NK-92 (cell line): ENCODE results near the gene PEX11G.

Source experiments
- DNase-seq: peaks from one replicate; lab custom pipeline; 2025; ENCODE audit not compliant: unreplicated experiment; lab: John Stamatoyannopoulos, UW

PEX11G gene

DNA sequence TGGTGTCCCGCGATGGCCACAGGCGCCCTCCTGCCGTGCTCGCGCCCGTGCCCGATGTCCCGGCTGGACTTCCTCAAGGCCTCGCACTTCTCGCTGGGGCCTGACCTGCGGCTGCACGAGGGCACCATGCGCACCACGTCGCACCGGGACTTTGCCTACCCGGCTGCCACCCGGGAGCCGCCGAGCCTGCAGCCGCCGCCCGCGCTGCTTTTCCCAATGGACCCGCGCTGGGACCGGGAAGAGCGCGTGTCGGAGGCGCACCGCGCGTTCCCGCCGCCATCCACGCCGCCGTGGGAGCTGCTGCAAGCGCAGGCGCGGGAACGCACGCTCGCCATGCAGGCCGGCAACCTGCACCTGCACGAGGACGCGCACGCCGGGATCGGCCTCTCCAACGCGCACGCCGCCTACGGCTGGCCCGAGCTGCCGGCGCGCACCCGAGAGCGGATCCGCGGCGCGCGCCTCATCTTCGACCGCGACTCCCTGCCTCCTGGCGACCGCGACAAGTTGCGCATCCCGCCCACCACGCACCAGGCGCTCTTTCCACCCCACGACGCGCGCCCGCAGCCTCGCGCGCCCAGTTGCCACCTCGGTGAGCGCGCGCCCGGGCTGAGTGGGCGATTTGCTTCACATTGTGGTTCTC is 12.1 kb upstream of the PEX11G start:
- no peak for DNase-seq

DNA sequence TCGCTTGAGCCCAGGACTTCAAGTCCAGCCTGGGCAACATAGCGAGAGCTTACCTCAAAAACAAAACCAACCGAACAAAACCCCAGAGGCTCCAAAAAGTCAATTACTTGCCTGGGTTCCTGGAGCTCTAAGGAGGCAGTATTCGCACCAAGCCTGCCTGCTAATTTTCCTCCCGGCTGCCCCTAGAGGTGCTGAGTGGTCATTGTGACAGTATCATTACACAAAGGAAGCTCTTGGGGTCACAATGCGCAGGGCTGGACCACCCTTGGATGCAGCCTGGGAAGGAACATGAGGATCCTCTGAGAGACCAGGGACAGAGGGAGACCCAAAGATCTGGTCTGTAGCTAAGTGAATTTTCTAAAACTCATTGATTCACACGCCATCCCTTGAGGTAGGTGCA is 8.5 kb upstream of the PEX11G start:
- DNase-seq: no peak

DNA sequence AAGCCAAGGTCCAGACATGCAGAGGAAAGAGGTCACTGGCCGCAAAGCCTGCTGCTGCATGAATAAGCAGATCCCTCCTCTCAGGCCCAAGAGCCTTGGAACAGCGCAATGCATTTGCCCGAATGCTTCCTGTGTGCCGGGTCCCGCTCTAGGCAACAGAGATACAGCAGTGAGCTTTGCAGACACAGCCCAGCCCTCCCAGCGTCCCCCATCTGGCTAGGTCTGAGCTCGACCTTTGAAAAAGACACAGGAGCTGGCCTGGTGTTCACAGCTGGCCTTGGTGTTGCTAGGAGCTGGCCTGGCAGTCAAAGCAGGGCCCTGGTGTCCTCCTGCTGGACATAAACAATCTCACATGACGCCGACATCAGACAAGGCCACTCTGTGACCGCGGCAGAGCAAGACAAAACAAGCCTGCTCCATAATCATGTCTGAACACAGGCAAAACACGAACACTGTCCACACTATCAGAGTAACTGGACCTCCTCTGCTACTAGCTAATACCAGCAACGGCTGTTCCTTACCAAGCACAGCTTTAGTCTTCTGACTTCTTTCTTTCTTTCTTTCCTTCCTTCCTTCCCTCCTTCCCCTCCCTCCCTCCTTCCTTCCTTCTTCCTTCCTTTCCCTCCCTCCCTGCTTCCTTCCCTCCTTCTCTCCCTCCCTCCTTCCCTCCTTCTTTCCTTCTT is 5.7 kb upstream of the PEX11G start:
- no peak for DNase-seq

DNA sequence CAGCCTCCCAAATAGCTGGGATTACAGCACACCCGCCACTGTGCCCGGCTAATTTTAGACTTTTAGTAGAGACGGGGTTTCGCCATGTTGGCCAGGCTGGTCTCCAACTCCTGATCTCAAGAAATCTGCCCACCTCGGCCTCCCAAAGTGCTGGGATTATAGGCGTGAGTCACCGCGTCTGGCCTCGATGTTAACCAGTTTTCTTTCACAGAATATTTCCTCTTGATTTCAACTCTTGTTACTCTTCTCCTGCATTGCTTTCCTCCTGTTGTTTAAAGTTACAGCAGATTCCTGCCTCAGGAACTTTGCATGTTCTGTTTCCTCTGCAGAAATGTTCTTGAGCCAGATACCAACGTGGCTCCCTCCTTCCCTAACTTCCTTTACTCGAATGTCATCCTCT is 3.7 kb upstream of the PEX11G start:
- no peak for DNase-seq

DNA sequence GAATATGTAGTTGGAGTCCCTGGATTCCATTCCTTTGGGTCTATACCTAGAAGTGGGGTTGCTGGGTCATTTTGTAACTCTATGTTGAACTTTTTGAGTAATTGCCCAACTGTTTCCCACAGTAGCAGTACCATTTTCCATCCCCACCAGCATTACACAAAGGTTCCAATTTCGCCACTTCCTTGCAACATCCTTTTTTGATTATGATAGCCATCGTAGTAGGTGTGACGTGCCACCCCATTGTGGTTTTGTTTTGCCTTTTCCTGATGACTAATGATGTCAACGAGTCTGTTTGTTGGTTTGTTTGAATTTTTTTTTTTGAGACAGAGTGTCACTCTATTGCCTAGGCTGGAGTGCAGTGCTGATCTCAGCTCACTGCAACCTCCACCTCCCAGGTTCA is 3.3 kb upstream of the PEX11G start:
- no peak for DNase-seq

DNA sequence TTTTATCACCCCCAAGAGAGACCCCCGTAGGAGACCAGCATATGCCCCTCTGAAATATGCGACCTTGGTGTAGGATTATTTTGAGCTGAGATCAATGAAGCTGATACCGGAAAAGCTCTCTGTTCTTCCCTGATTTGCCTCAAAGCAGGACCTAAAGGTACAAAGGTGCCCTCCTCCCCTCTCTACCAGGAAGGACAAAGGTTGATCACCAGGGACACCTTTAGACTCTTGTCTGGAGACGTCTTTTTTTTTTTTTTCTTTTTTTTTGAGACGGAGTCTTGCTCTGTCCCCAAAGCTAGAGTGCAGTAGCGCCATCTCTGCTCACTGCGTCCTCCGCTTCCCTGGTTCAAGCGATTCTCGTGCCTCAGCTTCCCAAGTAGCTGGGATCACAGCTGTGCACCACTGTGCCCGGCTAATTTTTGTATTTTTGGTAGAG is 792 bp upstream of the PEX11G start:
- DNase-seq: no peak

DNA sequence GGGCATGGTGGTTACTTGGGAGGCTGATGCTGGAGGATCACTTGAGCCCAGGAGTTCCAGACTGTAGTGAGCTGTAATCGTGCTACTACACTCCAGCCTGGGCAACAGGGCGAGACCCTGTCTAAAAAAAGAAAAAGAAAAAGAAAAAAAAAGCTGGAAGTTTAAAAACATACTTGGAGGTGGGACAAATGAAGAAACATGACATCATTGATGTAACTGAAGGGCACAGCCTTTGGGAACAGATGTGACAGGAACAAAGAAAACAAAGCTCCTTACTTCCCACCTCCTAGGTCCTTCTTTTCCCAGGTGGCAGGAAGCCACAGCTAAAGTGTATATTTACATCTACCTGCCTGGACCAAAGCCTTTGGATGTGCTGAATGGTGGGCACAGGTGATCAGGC is 1.9 kb downstream of the PEX11G start:
- DNase-seq: no peak

DNA sequence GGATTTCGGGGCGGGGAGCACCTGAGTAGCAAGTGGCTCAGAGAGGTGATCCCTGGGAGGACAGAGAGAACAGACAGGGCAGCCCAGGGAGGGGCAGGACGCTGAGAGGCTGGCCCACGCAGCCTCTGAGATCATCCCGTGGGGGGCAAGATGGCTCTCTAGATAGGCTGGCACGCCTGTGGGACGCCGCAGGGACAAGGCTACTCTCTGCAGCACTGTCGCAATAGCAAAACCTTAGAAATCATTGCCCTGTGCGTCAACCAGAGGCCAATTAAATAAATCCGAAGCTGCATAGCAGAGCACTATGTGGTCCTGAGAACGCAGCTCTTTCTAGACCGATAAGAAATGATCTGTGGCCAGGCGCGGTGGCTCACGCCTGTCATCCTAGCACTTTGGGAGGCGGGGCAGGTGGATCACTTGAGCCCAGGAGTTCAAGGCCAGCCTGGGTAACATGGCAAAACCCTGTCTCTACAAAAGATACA is 5.1 kb downstream of the PEX11G start:
- no peak for DNase-seq

DNA sequence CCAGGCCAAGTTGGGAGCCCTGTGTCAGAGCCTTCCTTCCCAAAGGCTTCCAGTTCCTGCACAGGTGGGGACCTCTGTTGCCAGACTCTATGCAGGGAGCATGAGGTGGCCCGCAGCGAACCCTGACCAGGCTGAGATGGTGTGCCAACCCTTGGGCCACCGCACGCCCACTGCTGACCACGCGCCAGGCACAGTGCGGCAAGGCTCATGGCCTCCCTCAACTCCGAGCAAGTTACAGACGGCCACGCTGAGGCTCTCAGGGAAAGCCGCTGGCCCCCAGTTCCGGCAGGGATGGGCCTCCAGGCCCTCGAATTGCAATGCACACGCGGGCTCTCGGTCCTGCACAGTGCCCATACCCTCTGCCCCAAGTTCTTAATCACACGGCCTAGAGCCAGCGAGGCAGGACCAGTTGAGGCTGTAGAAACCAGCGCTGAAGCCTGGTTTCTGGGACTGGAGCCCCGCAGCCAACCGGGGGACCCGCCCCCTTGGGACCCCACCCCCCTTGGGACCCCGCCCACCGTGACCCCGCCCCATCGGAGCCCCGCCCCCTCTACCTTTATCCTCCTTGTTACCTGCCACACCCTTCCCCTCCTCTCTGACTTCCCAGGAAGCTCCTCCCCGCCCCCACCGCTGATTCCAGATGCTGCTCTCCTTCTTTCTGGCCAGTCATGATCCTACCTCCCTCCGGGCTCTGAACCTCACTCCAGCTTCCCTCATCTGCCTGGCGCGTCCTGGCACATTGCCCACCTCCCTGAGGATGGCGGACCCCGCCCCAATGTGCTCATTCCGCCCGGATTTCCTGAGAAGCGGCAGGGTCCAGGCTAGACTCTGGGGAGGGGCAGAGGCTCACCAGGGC is 6.0 kb downstream of the PEX11G start:
- DNase-seq: no peak

DNA sequence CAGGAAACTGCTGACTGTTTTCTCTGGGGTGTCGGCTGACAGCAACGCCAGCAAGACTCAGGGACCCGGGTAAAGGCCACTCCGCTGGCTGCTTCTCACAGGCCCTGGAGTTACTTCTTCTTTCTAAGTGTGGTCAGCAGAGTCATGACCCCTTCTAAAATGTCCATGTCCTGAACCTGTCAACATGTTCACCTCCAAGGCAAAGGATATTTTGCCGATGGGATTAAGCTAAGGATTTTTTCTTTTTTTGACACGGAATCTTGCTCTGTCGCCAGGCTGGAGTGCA is 7.9 kb downstream of the PEX11G start:
- DNase-seq: no peak

DNA sequence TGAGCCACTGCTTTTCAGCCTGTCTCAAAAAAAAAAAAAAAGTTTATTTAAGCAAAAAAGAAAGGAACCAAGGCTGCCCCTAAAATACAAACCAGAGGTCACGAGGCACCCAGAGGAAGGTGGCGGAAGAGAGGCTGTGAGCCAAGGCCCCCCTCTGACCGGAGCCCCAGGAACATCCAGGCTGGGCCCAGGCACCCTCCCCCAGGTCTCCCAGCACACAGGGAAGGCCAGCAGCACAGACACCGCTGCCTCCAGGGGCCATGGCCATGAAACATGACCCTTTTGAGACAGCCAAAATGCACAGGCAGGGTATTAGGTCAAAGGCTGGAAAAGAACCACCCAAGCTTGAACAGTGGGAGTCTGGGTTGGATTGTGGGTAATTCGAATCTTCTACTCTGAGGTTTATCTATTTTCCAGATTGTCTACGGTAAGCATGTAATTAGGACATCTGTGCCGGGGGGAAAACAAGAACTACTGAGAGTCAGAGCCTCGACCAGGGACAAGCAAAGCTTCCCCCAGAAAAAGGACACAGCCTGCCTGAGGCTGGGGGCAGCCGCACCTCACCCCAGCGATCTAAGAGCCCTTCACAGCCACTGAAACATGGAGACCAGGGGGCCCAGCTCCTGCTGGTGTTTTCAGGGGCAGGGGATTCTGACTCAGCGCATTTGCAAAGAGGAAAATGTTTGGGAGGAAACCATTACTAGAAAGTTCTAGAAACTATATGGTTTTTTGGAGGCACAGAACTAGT is 8.4 kb downstream of the PEX11G start:
- no peak for DNase-seq

DNA sequence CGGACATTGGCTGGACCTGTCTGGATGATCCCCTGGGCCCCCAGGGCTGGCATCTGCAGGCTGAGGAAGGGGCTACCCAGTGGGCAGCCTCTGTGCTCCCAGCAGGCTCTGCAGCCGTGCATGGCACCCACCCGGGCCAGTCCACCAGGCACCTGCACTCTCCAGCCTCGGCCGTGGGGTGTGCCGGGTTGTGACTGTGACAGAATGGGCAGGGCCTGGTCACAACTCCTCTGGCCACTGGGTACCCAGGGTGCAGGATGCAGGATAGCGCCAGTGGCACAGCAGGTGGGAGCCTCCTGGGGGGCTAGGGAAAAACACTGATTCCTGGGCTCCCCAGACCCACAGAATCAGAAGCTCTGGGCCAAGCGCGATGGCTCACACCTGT is 10.0 kb downstream of the PEX11G start:
- no peak for DNase-seq

DNA sequence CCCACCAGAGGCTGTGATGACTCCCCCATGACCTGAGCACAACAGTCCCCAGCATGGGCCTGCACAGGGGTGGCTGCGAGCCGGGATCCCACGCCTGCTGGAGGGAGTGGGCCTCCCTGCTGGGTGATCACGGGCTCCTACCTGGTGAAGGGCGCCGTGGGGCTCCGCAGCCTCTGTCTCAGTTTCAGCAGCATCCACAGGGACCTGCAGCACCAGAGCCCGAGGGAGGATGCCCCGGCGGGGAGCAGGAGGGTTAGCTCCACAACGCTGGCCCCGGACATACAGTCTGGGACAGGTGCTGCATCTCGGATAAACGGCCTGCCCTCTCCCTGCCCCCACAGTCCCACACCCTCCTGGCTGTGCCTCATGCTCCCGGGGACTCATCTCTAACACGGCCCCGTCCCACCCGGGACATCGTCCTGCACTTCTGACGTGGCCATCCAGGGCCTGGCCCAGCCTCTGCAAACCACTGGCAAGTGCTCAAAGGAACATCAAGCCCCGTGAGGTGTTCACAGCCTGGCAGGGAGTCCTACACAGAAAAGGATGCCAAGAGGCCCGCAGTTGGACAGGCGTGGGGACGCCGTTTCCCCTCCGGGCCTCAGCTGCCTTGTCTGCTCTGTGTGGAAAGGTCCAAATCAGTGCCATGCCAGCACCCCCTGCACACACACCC is 10.5 kb downstream of the PEX11G start:
- DNase-seq: no peak

DNA sequence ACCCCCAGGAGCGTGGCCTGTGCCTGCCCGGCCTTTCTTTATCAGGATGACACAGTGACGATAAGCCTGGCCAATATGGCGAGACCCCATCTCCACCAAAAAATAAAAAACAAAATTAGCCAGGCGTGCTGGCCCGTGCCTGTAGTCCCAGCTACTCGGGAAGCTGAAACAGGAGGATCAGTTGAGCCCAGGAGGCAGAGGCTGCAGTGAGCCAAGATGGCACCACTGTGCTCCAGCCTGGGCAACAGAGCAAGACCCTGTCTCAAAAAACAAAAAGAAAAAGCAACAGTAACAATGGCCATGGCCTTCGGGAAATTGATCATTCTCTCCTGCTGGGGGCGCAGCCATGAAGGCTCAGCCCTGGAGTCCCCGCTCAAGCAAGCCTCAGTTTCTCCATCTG is 11.1 kb downstream of the PEX11G start:
- no peak for DNase-seq

DNA sequence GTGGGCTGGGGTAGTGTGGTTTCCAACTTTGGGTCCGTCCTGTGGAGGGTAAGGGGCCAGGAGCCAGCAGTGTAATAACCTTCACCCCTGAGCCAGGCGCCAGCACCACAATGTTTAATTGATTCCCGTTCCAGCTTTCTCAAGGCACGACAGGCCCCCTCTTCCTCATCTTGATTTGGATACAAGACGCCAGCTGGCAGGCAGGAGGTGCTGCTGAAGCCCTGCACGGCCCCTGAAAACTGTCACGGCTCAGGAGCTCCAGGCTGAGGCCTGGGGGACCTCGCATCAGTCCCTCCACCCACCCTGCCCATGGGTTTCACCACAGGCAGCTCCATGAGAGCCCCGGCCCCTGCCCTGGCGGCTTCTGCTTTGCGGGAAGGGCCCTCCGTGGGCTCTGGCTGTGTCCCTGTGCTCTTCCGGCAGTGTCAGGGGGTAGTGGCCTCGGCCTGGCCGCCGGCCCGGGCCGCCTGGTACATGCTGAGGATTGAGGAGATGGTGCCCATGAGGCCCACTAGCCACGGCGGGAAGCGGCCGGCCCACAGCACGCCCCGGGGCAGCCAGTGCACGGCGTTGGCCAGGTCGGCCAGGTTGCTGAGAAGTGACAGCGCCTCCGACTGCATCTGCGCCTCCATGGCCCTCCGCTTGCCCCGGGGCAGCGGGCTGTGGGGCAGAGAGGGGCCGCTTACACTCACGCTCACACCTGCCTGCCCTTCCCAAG is 11.9 kb downstream of the PEX11G start:
- no peak for DNase-seq

DNA sequence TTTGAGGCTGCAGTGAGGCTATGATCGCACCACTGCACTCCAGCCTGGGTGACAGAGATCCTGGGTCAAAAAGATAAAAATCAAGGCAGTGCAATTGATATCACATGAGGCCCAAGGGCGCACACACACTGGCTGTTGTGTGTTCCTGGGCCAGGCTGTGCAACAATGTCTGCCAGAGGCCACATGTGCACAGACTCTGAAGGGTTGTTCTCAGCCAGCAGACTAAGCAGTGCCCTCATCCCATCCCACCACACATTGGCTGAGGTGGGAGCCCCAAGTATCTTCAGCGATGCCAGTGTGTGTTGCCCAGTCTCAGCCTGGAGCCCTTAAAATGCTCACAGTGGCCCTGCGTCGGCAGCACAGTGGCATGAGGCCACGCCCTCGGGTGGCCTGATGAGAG is 12.6 kb downstream of the PEX11G start:
- no peak for DNase-seq

DNA sequence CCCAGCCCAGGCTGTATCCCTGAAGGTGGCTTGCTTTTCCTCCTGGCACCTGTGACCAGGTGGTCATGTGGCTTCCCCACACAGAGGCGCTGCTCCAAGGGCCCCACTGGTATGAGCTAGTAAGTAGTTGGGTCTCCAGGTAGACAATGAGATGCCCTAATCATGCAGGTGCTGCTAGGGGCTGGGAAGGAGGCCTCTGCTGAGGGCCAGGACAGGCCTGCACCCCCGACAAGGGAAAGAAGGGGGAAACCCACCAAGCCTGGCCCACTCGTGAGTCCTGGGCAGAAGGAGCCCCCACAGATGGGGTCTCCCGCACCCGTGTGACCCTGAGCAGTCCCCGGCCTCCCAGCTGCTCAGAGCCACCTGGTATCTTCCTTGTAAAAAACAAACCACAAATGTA is 13.2 kb downstream of the PEX11G start:
- no peak for DNase-seq

DNA sequence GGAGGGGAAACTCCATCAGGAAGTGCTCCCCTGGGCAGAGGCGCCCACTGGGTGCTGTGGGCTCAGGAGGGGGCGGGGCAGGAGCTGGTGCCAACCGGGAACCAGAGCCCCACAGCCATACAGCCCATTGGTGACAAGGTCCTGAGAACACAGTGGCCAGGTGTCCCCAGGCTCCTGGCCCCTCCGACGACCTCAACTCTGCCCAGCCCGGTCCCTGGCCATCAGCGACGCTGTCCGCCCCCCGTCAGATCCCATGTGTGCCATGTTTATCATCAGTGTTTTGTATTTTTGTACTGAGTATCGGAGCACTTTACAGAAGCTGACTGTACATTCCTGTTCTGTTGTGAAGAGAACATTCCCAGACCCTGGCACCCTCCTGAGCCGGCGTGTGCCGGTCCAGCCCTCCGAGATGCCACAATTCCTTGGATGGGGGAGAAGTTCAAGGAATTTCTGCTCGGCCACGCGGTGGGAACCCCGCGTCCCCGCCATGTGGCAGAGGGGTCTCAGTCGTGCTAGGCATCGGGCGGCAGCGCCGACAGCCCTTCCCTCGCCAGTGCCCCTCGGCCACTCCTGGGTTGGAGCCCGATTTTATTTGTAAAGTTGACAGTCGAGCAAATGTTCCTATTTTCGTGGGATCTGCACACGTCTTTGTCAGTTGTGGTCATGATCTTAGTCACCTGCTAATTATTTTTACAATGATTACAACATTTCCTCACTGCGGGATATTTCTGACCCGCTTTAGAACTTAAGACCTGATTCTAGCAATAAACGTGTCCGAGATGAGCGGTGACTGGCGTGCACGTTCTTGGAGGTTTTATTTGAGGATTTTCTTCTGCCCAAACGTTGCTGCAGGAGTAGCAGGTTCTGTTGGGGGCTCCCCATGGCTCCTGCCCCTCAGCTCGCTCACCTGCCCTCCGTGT is 16.9 kb downstream of the PEX11G start:
- DNase-seq: no peak

DNA sequence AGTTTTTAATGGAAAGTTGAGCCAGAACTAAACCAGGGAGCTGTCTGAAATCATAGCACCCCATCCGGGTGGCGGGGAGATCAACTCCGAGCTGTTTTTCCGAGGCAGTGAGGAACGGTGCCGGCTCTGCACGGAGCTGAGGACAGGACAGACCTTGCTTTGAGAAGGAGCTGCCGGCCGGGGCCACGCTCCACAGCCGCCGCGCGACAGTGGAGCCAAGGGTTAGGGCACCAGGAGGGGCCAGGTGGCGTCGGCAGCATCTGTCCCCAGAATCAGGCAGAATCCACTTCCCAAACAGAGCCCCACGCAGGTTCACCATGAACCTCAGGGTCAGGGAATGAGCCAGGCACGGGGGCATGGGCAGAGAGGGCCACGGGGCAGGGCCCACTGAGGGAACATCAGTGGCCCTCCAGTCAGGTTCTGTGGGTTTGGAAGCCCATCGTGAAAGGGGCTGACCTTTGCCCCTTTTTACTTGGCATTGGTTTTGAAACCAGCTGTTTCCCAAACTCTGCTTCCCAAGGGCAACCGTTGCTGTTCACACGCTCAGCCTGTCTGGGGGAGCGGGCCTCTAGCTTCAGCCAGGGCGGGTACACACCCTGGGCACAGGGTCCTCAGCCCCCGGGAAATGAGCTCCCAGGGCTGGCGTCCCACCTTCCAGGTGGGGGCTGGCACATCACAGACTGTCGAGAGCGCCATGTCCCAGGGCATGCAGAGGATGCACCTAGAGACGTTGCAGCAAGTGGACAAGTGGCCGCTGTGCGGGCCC is 18.1 kb downstream of the PEX11G start:
- DNase-seq: no peak
